Measurements from ENCODE around the gene SMPDL3B. TPM values are rescaled to one million over a fixed set of nuclear protein-coding genes. Genes with fewer than 3 reads are reported as not detected.

The SMPDL3B gene
- total RNA-seq = not detected in 2 replicates

GRCh38 chr1:27934818-27935549 is at the start of gene SMPDL3B:
Gene SMPDL3B (plus strand): TSS chr1:27935000. CDS start chr1:27935184, 184 bp downstream.

GRCh38 chr1:27959792-27960603 is 25.2 kb downstream of the SMPDL3B start, which contains the start of gene XKR8:
Gene XKR8 (plus strand): TSS chr1:27959973. CDS start chr1:27960070, 97 bp downstream.

Other genes starting within 250 kb of the SMPDL3B start
- 19.9 and 23.4 TPM in 2 replicates for gene FAM76A, start 209.0 kb upstream of the SMPDL3B start, total RNA-seq
- gene STX12, start 161.8 kb upstream of the SMPDL3B start, total RNA-seq = 55.8 and 61.5 TPM in 2 replicates
- 33.1 and 33.2 TPM in 2 replicates for gene PPP1R8, start 104.2 kb upstream of the SMPDL3B start, total RNA-seq
- 6.1 and 9.0 TPM in 2 replicates for gene THEMIS2, start 62.5 kb upstream of the SMPDL3B start, total RNA-seq
- 21.7 and 25.6 TPM in 2 replicates for gene RPA2, start 20.4 kb upstream of the SMPDL3B start, total RNA-seq
- gene XKR8, start 25.0 kb downstream of the SMPDL3B start, total RNA-seq = 6.5 and 10.1 TPM in 2 replicates
- gene EYA3, start 153.6 kb downstream of the SMPDL3B start, total RNA-seq = 17.8 and 20.0 TPM in 2 replicates
- gene PTAFR, start 241.7 kb downstream of the SMPDL3B start, total RNA-seq = 0.13 TPM in 1 of 2 replicates, not detected in the other

All from articular chondrocyte of knee joint (primary cell).